MM.1S (cell line): ENCODE data around the gene ZNF607.
"Not testable (repeated sequence)": the region's sequence is repeated elsewhere in the genome, so short reads cannot be mapped to it uniquely, and the experiment has no call there.

ENCODE experiments used
- DNase-seq: peaks from one replicate; pipeline ENCODE4 v3.0.0-alpha.2; 2015
- H2AFZ ChIP-seq: fragments of 300-600 bp; sonication (generic); 2 replicates; pipeline ENCODE4 v1.6.0; 2016; ENCODE audit warnings: antibody characterized with exemption, low read length
- H3F3A ChIP-seq: fragments of 300-600 bp; sonication (generic); 2 replicates; pipeline ENCODE4 v1.6.1; 2016; ENCODE audit warnings: mild to moderate bottlenecking, antibody characterized with exemption, low read length, moderate library complexity, mixed read lengths; ENCODE audit not compliant: insufficient read depth
- H3K27ac ChIP-seq: fragments of 300-600 bp; sonication (generic); 2 replicates; pipeline ENCODE4 v1.5.1; 2016; ENCODE audit warnings: mild to moderate bottlenecking, low read length
- H3K27me3 ChIP-seq: fragments of 300-600 bp; sonication (generic); replicated peaks from 2 replicates; pipeline ENCODE4 v1.6.0; 2016; ENCODE audit warnings: low read length; ENCODE audit not compliant: insufficient read depth
- H3K36me3 ChIP-seq: fragments of 300-600 bp; sonication (generic); replicated peaks from 2 replicates; pipeline ENCODE4 v1.6.1; 2016; ENCODE audit warnings: mild to moderate bottlenecking, low read length, mixed read lengths; ENCODE audit not compliant: insufficient read depth
- H3K4me1 ChIP-seq: fragments of 300-600 bp; sonication (generic); 2 replicates; pipeline ENCODE4 v1.6.1; 2016; ENCODE audit warnings: low read length, mixed read lengths
- H3K4me2 ChIP-seq: fragments of 300-600 bp; sonication (generic); 2 replicates; pipeline ENCODE4 v1.6.0; 2016; ENCODE audit warnings: low read depth, low read length
- H3K4me3 ChIP-seq: fragments of 300-600 bp; sonication (generic); 2 replicates; pipeline ENCODE4 v1.5.1; 2016; ENCODE audit warnings: low read length, mixed read lengths
- H3K79me2 ChIP-seq: fragments of 300-600 bp; sonication (generic); 2 replicates; pipeline ENCODE4 v1.6.1; 2016; ENCODE audit warnings: mixed run types, low read length, mixed read lengths
- H3K9ac ChIP-seq: fragments of 300-600 bp; sonication (generic); 2 replicates; pipeline ENCODE4 v1.6.1; 2016; ENCODE audit warnings: low read length, mixed read lengths
- H3K9me2 ChIP-seq: fragments of 300-600 bp; sonication (generic); replicated peaks from 2 replicates; pipeline ENCODE4 v1.6.1; 2016; ENCODE audit warnings: mild to moderate bottlenecking, low read length, mixed read lengths; ENCODE audit not compliant: insufficient read depth
- H3K9me3 ChIP-seq: fragments of 300-600 bp; sonication (generic); replicated peaks from 2 replicates; pipeline ENCODE4 v1.6.1; 2016; ENCODE audit warnings: mild to moderate bottlenecking, low read length, mixed read lengths; ENCODE audit not compliant: insufficient read depth
- H4K20me1 ChIP-seq: fragments of 300-600 bp; sonication (generic); 2 replicates; pipeline ENCODE4 v1.6.1; 2016; ENCODE audit warnings: mild to moderate bottlenecking, low read length, moderate library complexity, mixed read lengths; ENCODE audit not compliant: insufficient read depth
- EZH2 ChIP-seq: fragments of 300-600 bp; sonication (generic); optimal IDR thresholded peaks from 2 replicates; pipeline ENCODE3; 2017; ENCODE audit warnings: low read depth, mild to moderate bottlenecking, antibody characterized with exemption, low read length, mixed read lengths
- EZH2phosphoT487 ChIP-seq: fragments of 300-600 bp; sonication (generic); IDR thresholded peaks from 2 replicates; pipeline ENCODE4 v1.6.1; 2018; ENCODE audit warnings: antibody characterized with exemption, low read length
- TF ChIP-seq, protein P1 (sequence below): fragments of 300-600 bp; sonication (generic); IDR thresholded peaks from 2 replicates; pipeline ENCODE4 v1.5.1; 2016; ENCODE audit warnings: antibody characterized with exemption, low read length, mixed read lengths

ZNF607 gene

DNA sequence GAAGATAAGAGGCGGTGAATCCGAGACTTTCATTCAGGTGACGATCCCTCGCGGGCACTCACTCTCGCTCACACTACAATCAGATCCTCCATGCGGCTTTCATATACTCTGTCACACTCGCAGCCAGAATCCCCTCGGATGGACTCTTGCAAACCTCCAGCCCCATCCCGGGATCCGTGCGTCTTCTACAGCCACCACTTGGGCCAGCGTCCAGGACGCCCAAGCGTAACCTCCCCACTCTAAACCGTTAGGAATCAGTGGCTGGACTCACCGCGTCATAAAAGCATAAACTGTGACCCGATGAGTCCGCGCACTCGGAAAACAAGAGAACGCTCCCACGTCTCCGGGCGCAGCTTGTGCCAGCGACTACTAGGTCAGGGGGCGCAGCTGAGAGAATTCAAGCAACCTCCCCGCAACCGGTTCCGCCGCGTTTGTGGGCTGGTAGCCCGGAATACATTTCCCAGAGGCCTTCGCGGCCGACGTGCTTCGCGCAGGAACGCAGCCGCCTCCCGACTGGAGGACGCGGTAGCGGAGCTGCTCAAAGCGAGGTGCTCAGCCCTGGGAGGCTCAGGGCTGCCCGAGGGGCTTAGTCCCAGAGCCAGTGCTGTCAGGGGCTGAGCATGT lies 27.6 kb downstream of the ZNF607 start:
- no peaks in the 10 kb centered on the region for H3K36me3 ChIP-seq
- H3K27ac ChIP-seq, result no peak overlapping the region
- H3K4me1 ChIP-seq, result no peaks in the 10 kb centered on the region
- H4K20me1 ChIP-seq, result no peaks in the 10 kb centered on the region
- no peak overlapping the region for H3K4me3 ChIP-seq
- TF ChIP-seq EZH2 (no peak), EZH2phosphoT487 (no peak)
- TF ChIP-seq, protein P1, sequence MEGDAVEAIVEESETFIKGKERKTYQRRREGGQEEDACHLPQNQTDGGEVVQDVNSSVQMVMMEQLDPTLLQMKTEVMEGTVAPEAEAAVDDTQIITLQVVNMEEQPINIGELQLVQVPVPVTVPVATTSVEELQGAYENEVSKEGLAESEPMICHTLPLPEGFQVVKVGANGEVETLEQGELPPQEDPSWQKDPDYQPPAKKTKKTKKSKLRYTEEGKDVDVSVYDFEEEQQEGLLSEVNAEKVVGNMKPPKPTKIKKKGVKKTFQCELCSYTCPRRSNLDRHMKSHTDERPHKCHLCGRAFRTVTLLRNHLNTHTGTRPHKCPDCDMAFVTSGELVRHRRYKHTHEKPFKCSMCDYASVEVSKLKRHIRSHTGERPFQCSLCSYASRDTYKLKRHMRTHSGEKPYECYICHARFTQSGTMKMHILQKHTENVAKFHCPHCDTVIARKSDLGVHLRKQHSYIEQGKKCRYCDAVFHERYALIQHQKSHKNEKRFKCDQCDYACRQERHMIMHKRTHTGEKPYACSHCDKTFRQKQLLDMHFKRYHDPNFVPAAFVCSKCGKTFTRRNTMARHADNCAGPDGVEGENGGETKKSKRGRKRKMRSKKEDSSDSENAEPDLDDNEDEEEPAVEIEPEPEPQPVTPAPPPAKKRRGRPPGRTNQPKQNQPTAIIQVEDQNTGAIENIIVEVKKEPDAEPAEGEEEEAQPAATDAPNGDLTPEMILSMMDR, result no peak
- H3K27me3 ChIP-seq, result no peaks in the 10 kb centered on the region; the same call in 1 of the 2 replicates
- H3K9me2 ChIP-seq, result no peaks in the 10 kb centered on the region
- DNase-seq, result no peak
- no peaks in the 10 kb centered on the region for H3K79me2 ChIP-seq
- H3K9me3 ChIP-seq, result no peaks in the 10 kb centered on the region
- no peak overlapping the region for H2AFZ ChIP-seq
- no peak overlapping the region for H3K9ac ChIP-seq
- H3K4me2 ChIP-seq, result no peak overlapping the region
- no peaks in the 10 kb centered on the region for H3F3A ChIP-seq

DNA sequence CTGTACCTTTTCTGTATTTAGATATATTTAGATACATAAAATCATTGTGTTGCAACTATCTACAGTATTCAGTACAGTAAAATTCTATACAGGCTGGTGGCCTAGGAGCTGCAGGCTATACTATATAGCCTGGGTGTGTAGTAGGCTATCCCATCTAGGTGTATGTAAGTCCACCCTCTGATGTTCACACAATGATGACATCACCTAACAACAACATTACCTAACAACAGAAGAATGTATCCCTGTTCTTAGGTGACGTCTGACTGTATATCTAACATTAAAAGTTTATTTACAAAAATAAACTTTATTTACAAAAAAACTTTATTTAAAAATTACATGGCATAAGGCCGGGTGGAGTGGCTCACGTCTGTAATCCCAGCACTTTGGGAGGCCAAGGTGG lies 36.0 kb downstream of the ZNF607 start:
- Histone ChIP-seq H3K4me3 (no peak overlapping the region), H2AFZ (no peak overlapping the region), H3K27me3 (no peaks in the 10 kb centered on the region), H3K4me2 (no peak overlapping the region), H3F3A (no peaks in the 10 kb centered on the region), H3K9ac (no peak overlapping the region), H3K9me2 (no peaks in the 10 kb centered on the region), H3K4me1 (no peaks in the 10 kb centered on the region), H3K36me3 (no peaks in the 10 kb centered on the region), H4K20me1 (no peaks in the 10 kb centered on the region), H3K9me3 (no peaks in the 10 kb centered on the region), H3K79me2 (no peaks in the 10 kb centered on the region), H3K27ac (no peak overlapping the region)
- no peak for DNase-seq
- TF ChIP-seq, protein P1, result no peak
- TF ChIP-seq EZH2 (no peak), EZH2phosphoT487 (no peak)

DNA sequence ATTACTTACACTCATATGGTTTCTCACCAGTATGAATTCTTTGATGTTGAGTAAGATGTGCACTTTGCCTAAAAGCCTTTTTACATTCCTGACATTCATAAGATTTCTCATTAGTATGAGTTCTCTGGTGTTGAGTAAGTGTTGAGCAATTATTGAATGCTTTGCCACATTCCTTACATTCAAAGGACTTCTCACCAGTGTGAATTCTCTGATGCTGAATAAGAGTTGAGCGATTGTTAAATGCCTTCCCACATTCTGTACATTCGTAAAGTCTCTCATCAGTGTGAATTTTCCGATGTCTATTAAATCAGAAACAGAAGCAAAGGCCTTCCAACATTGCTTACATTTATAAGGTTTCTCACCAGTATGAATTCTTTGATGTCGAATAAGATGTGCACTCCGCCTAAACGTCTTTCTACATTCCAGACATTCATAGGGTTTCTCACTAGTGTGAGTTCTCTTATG lies 50.1 kb downstream of the ZNF607 start:
- Histone ChIP-seq H3K4me2 (no peak overlapping the region), H3K4me3 (no peak overlapping the region), H3K9me2 (no peaks in the 10 kb centered on the region), H2AFZ (no peak overlapping the region), H3K36me3 (no peaks in the 10 kb centered on the region), H3K4me1 (no peaks in the 10 kb centered on the region), H3K9ac (no peak overlapping the region), H3K27me3 (no peaks in the 10 kb centered on the region), H3K27ac (no peak overlapping the region), H3K9me3 (no peaks in the 10 kb centered on the region), H4K20me1 (no peaks in the 10 kb centered on the region), H3K79me2 (no peaks in the 10 kb centered on the region), H3F3A (no peaks in the 10 kb centered on the region)
- TF ChIP-seq EZH2phosphoT487 (no peak), EZH2 (no peak)
- TF ChIP-seq, protein P1, result no peak
- no peak for DNase-seq

DNA sequence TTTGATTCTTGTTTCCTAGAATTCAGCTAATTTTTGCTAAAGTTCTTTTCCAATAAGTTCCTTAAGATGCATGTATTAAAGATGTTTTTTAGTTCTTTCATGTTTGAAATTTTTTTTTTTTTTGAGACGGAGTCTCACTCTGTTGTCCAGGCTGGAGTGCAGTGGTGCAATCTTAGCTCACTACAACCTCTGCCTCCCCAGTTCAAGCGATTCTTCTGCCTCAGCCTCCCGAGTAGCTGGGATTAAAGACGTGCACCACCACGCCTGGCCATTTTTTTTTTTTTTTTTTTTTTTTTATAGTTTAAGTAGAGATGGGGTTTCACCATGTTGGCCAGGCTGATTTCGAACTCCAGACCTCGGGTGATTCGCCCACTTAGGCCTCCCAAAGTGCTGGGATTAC lies 62.4 kb downstream of the ZNF607 start:
- H3K27me3 ChIP-seq, H3K4me3 ChIP-seq, H3K79me2 ChIP-seq, H3K9me3 ChIP-seq, H3F3A ChIP-seq, H3K4me1 ChIP-seq, H3K36me3 ChIP-seq, H2AFZ ChIP-seq, H3K4me2 ChIP-seq, DNase-seq, H4K20me1 ChIP-seq, H3K9me2 ChIP-seq, H3K9ac ChIP-seq, H3K27ac ChIP-seq: not testable (repeated sequence)
